ENCODE results near the gene ATP6V0D1. TPM values are rescaled to one million over a fixed set of nuclear protein-coding genes. Genes with fewer than 3 reads are reported as not detected.

Gene ATP6V0D1
- total and polyA plus RNA-seq, 2 experiments from 2014 or later: 20.6 to 68.7 TPM

DNA sequence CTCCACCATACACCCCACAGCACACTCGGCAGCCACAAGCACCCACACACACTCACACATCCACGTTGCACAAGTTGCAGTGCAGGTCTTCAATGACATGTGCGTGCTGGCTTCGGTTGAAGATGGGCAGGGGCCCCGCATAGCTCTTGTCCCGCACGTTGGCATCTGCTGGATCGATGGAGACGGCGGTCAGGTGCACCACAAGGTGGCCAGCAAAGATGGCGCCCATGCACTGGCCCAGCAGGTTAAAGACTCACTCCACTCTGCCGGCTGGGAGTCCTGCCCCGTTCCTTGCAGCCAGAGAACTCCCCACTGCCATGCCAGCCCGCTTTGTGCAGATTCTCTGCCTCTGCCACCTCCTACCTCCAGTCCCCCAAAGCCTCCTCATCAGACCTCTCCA is 80.1 kb downstream of the ATP6V0D1 start:
- no peak overlapping the region for H3K27ac ChIP-seq (ENCODE audit: low read depth)
- no peak overlapping the region for H3K4me3 ChIP-seq
- H3K27ac Mint-ChIP-seq: no peak overlapping the region

More for the DNA sequence above, 80.1 kb downstream of the ATP6V0D1 start:
- no peak overlapping the region for H3K4me2 ChIP-seq
- H3K4me1 Mint-ChIP-seq: peaks cover 28% of the 10 kb centered on the region
- peaks cover 15% of the 10 kb centered on the region for H3K27me3 Mint-ChIP-seq (ENCODE audit: insufficient read depth, low read depth, poor library complexity)
- H2AFZ ChIP-seq: no peak overlapping the region
- H3F3A ChIP-seq (replicated peaks; ENCODE audit: low read depth): 0 out of 2 replicates have a peak, but pooled peaks cover 4% of the 10 kb centered on the region
- no peaks in the 10 kb centered on the region for H3K36me3 ChIP-seq (ENCODE audit: insufficient read depth)
- TF ChIP-seq EZH2phosphoT487 (IDR thresholded peaks at IDR 0.05; ENCODE audit: unreplicated experiment): no peak
- no peak for TF ChIP-seq CTCF (conservative IDR thresholded peaks at IDR 0.05; ENCODE audit: low read depth in 2 of 2)
- no peak for TF ChIP-seq REST (IDR thresholded peaks at IDR 0.05; ENCODE audit: unreplicated experiment)
- no peak for TF ChIP-seq ZNF462 (CRISPR knock-in tag; IDR thresholded peaks at IDR 0.05)
- no peak for TF ChIP-seq EZH2 (IDR thresholded peaks at IDR 0.05; ENCODE audit: low read depth, unreplicated experiment)
- TF ChIP-seq JUNB (IDR thresholded peaks at IDR 0.05; ENCODE audit: unreplicated experiment): no peak
- no peak for TF ChIP-seq NANOG (IDR thresholded peaks at IDR 0.05; ENCODE audit: borderline replicate concordance)
- no peak for TF ChIP-seq CREB1 (CRISPR knock-in tag; IDR thresholded peaks at IDR 0.05; ENCODE audit: low read depth)
- no peak for TF ChIP-seq POLR2AphosphoS5 (IDR thresholded peaks at IDR 0.05; ENCODE audit: low read depth)
- no peak for TF ChIP-seq STAT1 (IDR thresholded peaks at IDR 0.05; ENCODE audit: unreplicated experiment)
- TF ChIP-seq ZNF331 (CRISPR knock-in tag; IDR thresholded peaks at IDR 0.05; ENCODE audit: low read depth): no peak
- TF ChIP-seq ZNF114 (CRISPR knock-in tag; IDR thresholded peaks at IDR 0.05): no peak
- no peak for TF ChIP-seq ETS1 (IDR thresholded peaks at IDR 0.05)
- H3K79me2 ChIP-seq (replicated peaks; ENCODE audit: insufficient read depth): no peaks in the 10 kb centered on the region
- H3K9me2 ChIP-seq (ENCODE audit: insufficient read depth): no peaks in the 10 kb centered on the region
- no peaks in the 10 kb centered on the region; the same call in 2 of the 3 replicates for H3K36me3 Mint-ChIP-seq (ENCODE audit: low read depth)
- DNase-seq (ENCODE audit: low spot score): no peak
- H3K9me3 Mint-ChIP-seq: no peaks in the 10 kb centered on the region
- no peaks in the 10 kb centered on the region for H4K20me1 ChIP-seq (replicated peaks; ENCODE audit: insufficient read depth)
- ATAC-seq: no peak
- peaks cover 25% of the 10 kb centered on the region for H3K4me1 ChIP-seq (ENCODE audit: insufficient read depth)
- no peak overlapping the region; the same call in 2 of the 3 replicates for H3K4me3 Mint-ChIP-seq
- peaks cover 5% of the 10 kb centered on the region for H3K27me3 ChIP-seq (ENCODE audit: insufficient read depth)
